Ascending aorta (tissue), 2 donors: ENCODE measurements around the gene SYT9. TPM values are rescaled to one million over a fixed set of nuclear protein-coding genes. Genes with fewer than 3 reads are reported as not detected.

Source experiments
- DNase-seq, 2 donors: peaks; one replicate each; pipeline ENCODE4 v3.0.0-alpha.2; 2019; ENCODE audit warnings: low spot score in 2 of 2
- H3K27ac ChIP-seq, 2 donors: fragments of 200-600 bp; sonication (generic); one replicate each; pipeline ENCODE4 v1.5.1; 2016 to 2017; ENCODE audit warnings: mild to moderate bottlenecking in 1 of 2
- H3K27me3 ChIP-seq: fragments of 200-600 bp; sonication (generic); one replicate; pipeline ENCODE4 v1.5.1; 2017
- H3K36me3 ChIP-seq, 2 donors: fragments of 200-600 bp; sonication (generic); one replicate each; pipeline ENCODE4 v1.5.1; 2016
- H3K4me1 ChIP-seq, 2 donors: fragments of 200-600 bp; sonication (generic); one replicate each; pipeline ENCODE4 v1.5.1; 2016 to 2017; ENCODE audit warnings: mild to moderate bottlenecking in 1 of 2
- H3K4me3 ChIP-seq, 2 donors: fragments of 200-600 bp; sonication (generic); one replicate each; pipeline ENCODE4 v1.5.1; 2016 to 2017; ENCODE audit warnings: mild to moderate bottlenecking in 1 of 2
- H3K9me3 ChIP-seq, 2 donors: fragments of 200-600 bp; sonication (generic); one replicate each; pipeline ENCODE4 v1.5.1; 2016
- CTCF ChIP-seq, 3 experiments: fragments of 200-600 bp in 2 of 3; fragments of 450-650 bp in 1 of 3; sonication (generic) in 2 of 3; IDR thresholded peaks; one replicate each; pipeline ENCODE4 v1.5.1; 2016 to 2019; ENCODE audit warnings: antibody characterized with exemption in 3 of 3, mild to moderate bottlenecking in 1 of 3, moderate library complexity in 1 of 3
- intact Hi-C: fragments of 100-400 bp; cut with DNase I; formaldehyde crosslinking; loops from one replicate; pipeline ENCODE4 v1.15.1; 2023
- total RNA-seq: library from RNA; depleted of rRNA; stranded (reverse); fragments of >200 nt; gene quantifications from one replicate; pipeline ENCODE4 v1.1.0, GENCODE V29; 2016

SYT9 gene
- total RNA-seq, 1 donor from 2014 or later, result 3.1 TPM

- Histone ChIP-seq H3K4me1 (peaks cover 0 to 2% of the 10 kb centered on the region in 2 donors), H3K27me3 (no peaks in the 10 kb centered on the region), H3K27ac (no peak overlapping the region), H3K9me3 (no peaks in the 10 kb centered on the region), H3K36me3 (no peaks in the 10 kb centered on the region), H3K4me3 (no peak overlapping the region)
- no peak for DNase-seq
- TF ChIP-seq CTCF (IDR thresholded peaks at IDR 0.05), result no peak
- intact Hi-C loops, result no loop called here
Measured at GRCh38 chr11:7489376-7489775, 237.7 kb downstream of the SYT9 start.

GRCh38 chr11:7490054-7490453, 238.3 kb downstream of the SYT9 start:
- H3K27me3 ChIP-seq, result no peaks in the 10 kb centered on the region
- no peak for TF ChIP-seq CTCF (IDR thresholded peaks at IDR 0.05)
- no peak for DNase-seq
- H3K4me1 ChIP-seq, result no peaks in the 10 kb centered on the region
- intact Hi-C loops, result no loop called here
- no peaks in the 10 kb centered on the region for H3K36me3 ChIP-seq
- no peaks in the 10 kb centered on the region for H3K9me3 ChIP-seq
- no peak overlapping the region for H3K4me3 ChIP-seq
- H3K27ac ChIP-seq, result no peak overlapping the region

GRCh38 chr11:7490535-7490934, 238.8 kb downstream of the SYT9 start:
- Histone ChIP-seq H3K27ac (no peak overlapping the region), H3K4me3 (no peak overlapping the region), H3K9me3 (no peaks in the 10 kb centered on the region), H3K27me3 (no peaks in the 10 kb centered on the region), H3K36me3 (no peaks in the 10 kb centered on the region), H3K4me1 (no peaks in the 10 kb centered on the region)
- intact Hi-C loops, result no loop called here
- no peak for DNase-seq
- TF ChIP-seq CTCF (IDR thresholded peaks at IDR 0.05), result no peak

- intact Hi-C loops, result no loop called here
Measured at GRCh38 chr11:7492253-7492652, 240.5 kb downstream of the SYT9 start.

GRCh38 chr11:7493670-7494069, 242.0 kb downstream of the SYT9 start:
- Histone ChIP-seq H3K36me3 (no peaks in the 10 kb centered on the region), H3K9me3 (no peaks in the 10 kb centered on the region), H3K4me3 (no peak overlapping the region), H3K27me3 (no peaks in the 10 kb centered on the region), H3K27ac (no peak overlapping the region), H3K4me1 (no peaks in the 10 kb centered on the region)
- TF ChIP-seq CTCF (IDR thresholded peaks at IDR 0.05), result no peak
- intact Hi-C loops, result no loop called here
- DNase-seq, result no peak

More at GRCh38 chr11:7492253-7492652, 240.5 kb downstream of the SYT9 start:
- no peak for DNase-seq
- Histone ChIP-seq H3K27ac (no peak overlapping the region), H3K36me3 (no peaks in the 10 kb centered on the region), H3K4me3 (no peak overlapping the region), H3K9me3 (no peaks in the 10 kb centered on the region), H3K4me1 (no peaks in the 10 kb centered on the region), H3K27me3 (no peaks in the 10 kb centered on the region)
- no peak for TF ChIP-seq CTCF (IDR thresholded peaks at IDR 0.05)

GRCh38 chr11:7494086-7494745, 242.5 kb downstream of the SYT9 start:
- no peaks in the 10 kb centered on the region for H3K36me3 ChIP-seq
- no peaks in the 10 kb centered on the region for H3K4me1 ChIP-seq
- no peak for DNase-seq
- no peaks in the 10 kb centered on the region for H3K9me3 ChIP-seq
- H3K4me3 ChIP-seq, result no peak overlapping the region
- TF ChIP-seq CTCF (IDR thresholded peaks at IDR 0.05), result no peak
- H3K27me3 ChIP-seq, result no peaks in the 10 kb centered on the region
- intact Hi-C loops, result no loop called here
- no peak overlapping the region for H3K27ac ChIP-seq
